ENCODE measurements around the gene RABEP2. TPM values are rescaled to one million over a fixed set of nuclear protein-coding genes. Genes with fewer than 3 reads are reported as not detected.

Gene RABEP2
- total and polyA plus RNA-seq, 9 of the 15 experiments (the other 6 are each of a cell fraction or from before 2014, with no cell fraction given) = 0.15 to 13.4 (median 3.5) TPM

- TF ChIP-seq BACH1 (tag; IDR thresholded peaks at IDR 0.05) (no peak), ZNF57 (CRISPR knock-in tag; IDR thresholded peaks at IDR 0.05) (0 out of 2 replicates have a peak, but pooled peaks have one; percentile 19), ZNF431 (CRISPR knock-in tag; IDR thresholded peaks at IDR 0.05) (no peak), SNRNP70 (optimal IDR thresholded peaks at IDR 0.05; ENCODE audit: low read depth, low read length) (no peak), GABPB1 (CRISPR knock-in tag; IDR thresholded peaks at IDR 0.05) (peak; percentile 11; the same call in 1 of the 2 replicates), FOXP1 (CRISPR knock-in tag; IDR thresholded peaks at IDR 0.05) (peak; percentile 57), HCFC1 (IDR thresholded peaks at IDR 0.05; ENCODE audit: low read depth, low read length) (peak; percentile 34; the same call in 1 of the 2 replicates), ETS2 (tag; IDR thresholded peaks at IDR 0.05; ENCODE audit: borderline replicate concordance, poor library complexity, severe bottlenecking) (no peak), BRD9 (IDR thresholded peaks at IDR 0.05; ENCODE audit: low read depth, partially characterized antibody) (peak; percentile 9), HOMEZ (CRISPR knock-in tag; IDR thresholded peaks at IDR 0.05) (no peak), HSF4 (CRISPR knock-in tag; IDR thresholded peaks at IDR 0.05; ENCODE audit: borderline replicate concordance) (no peak), ZNF561 (CRISPR knock-in tag; conservative IDR thresholded peaks at IDR 0.05) (no peak), ZNF609 (CRISPR knock-in tag; IDR thresholded peaks at IDR 0.05; ENCODE audit: borderline replicate concordance) (no peak), CCAR2 (IDR thresholded peaks at IDR 0.05; ENCODE audit: low read depth, low read length) (no peak), ARID2 (IDR thresholded peaks at IDR 0.05) (no peak), ZNF778 (CRISPR knock-in tag; IDR thresholded peaks at IDR 0.05) (no peak), BRF2 (IDR thresholded peaks at IDR 0.05; ENCODE audit: borderline replicate concordance, insufficient read depth, insufficient read length) (no peak)
Measured at GRCh38 chr16:28925386-28926228, 569 bp upstream of the RABEP2 start (continued).
